Esophagus muscularis mucosa (tissue), 4 donors: ENCODE results near the gene ARHGEF10L.

Experiments
- CTCF ChIP-seq, 3 experiments: fragments of 200-600 bp in 2 of 3; fragments of 450-650 bp in 1 of 3; sonication (generic) in 2 of 3; IDR thresholded peaks; one replicate each; pipeline ENCODE4 v1.5.1; 2017 to 2019; ENCODE audit warnings: antibody characterized with exemption in 3 of 3, mild to moderate bottlenecking in 2 of 3, moderate library complexity in 1 of 3
- EP300 ChIP-seq: sonication (generic); formaldehyde crosslinking; IDR thresholded peaks from one replicate; pipeline ENCODE4 v1.6.1; 2017; ENCODE audit warnings: antibody characterized with exemption
- POLR2A ChIP-seq: fragments of 450-650 bp; IDR thresholded peaks from one replicate; pipeline ENCODE4 v1.6.1; 2017; ENCODE audit warnings: antibody characterized with exemption, moderate library complexity, mild to moderate bottlenecking, low read depth

GRCh38 chr1:17587693-17588047 lies 48.2 kb downstream of the ARHGEF10L start:
- TF ChIP-seq CTCF (IDR thresholded peaks at IDR 0.05) (no peak), EP300 (no peak), POLR2A (no peak)
